ENCODE results near the gene ACACB. TPM values are rescaled to one million over a fixed set of nuclear protein-coding genes. Genes with fewer than 3 reads are reported as not detected.

ACACB gene
- total RNA-seq, 4 donors from 2014 or later, result 402 to 560 (median 525) TPM

- Histone ChIP-seq H3K36me3 (peaks cover 0 to 6% (median 0%) of the 10 kb centered on the region in 3 donors), H3K27ac (peak overlapping the region; percentile 62 to 95 (median 76)), H3K9me3 (no peaks in the 10 kb centered on the region), H3K4me1 (peaks cover 0 to 53% (median 10%) of the 10 kb centered on the region in 4 donors), H3K4me3 (peak overlapping the region; percentile 49 to 91 (median 64)), H3K27me3 (no peaks in the 10 kb centered on the region)
- DNase-seq (ENCODE audit: low spot score in 2 of 2), result peak; percentile 74 to 76
- 0 to 2% methylated on average over 31 to 47 of the region's 61 CpGs for WGBS, 2 donors
- TF ChIP-seq POLR2A (IDR thresholded peaks at IDR 0.05), result peak; percentile 29 to 70
- TF ChIP-seq EP300 (IDR thresholded peaks at IDR 0.05), result peak in 1 of 2 donors; percentile 76
- TF ChIP-seq CTCF (IDR thresholded peaks at IDR 0.05), result no peak
Observed at GRCh38 chr12:109154451-109155438, 38.4 kb downstream of the ACACB start.

GRCh38 chr12:109156036-109156435 lies 39.6 kb downstream of the ACACB start:
- Histone ChIP-seq H3K36me3 (no peaks in the 10 kb centered on the region), H3K4me1 (peaks cover 0 to 64% (median 10%) of the 10 kb centered on the region in 4 donors), H3K4me3 (peak overlapping the region in 3 of 4 donors; percentile 6 to 91 (median 65)), H3K27ac (peak overlapping the region; percentile 23 to 95 (median 71)), H3K9me3 (no peaks in the 10 kb centered on the region), H3K27me3 (no peaks in the 10 kb centered on the region)
- 98 to 100% methylated on average over 5 of the region's 5 CpGs for WGBS, 2 donors
- no peak for DNase-seq (ENCODE audit: low spot score in 2 of 2)
- TF ChIP-seq CTCF (IDR thresholded peaks at IDR 0.05) (no peak), EP300 (IDR thresholded peaks at IDR 0.05) (no peak), POLR2A (IDR thresholded peaks at IDR 0.05) (no peak)

- no peak for DNase-seq (ENCODE audit: low spot score in 2 of 2)
- Histone ChIP-seq H3K27ac (peak overlapping the region in 1 of 4 donors; percentile 95), H3K4me3 (peak overlapping the region in 1 of 4 donors; percentile 91), H3K4me1 (peaks cover 0 to 68% (median 10%) of the 10 kb centered on the region in 4 donors), H3K36me3 (no peaks in the 10 kb centered on the region), H3K9me3 (no peaks in the 10 kb centered on the region), H3K27me3 (no peaks in the 10 kb centered on the region)
- WGBS, 2 donors, result 94% methylated on average over 5 of the region's 5 CpGs
- TF ChIP-seq EP300 (IDR thresholded peaks at IDR 0.05) (no peak), CTCF (IDR thresholded peaks at IDR 0.05) (no peak), POLR2A (IDR thresholded peaks at IDR 0.05) (no peak)
Observed at GRCh38 chr12:109156586-109156985, 40.2 kb downstream of the ACACB start.

GRCh38 chr12:109157986-109158385 lies 41.6 kb downstream of the ACACB start:
- no peak for TF ChIP-seq POLR2A (IDR thresholded peaks at IDR 0.05)
- TF ChIP-seq CTCF (IDR thresholded peaks at IDR 0.05), result no peak
- no peak for TF ChIP-seq EP300 (IDR thresholded peaks at IDR 0.05)
- peak overlapping the region in 3 of 4 donors; percentile 0 to 95 (median 75) for H3K27ac ChIP-seq
- H3K27me3 ChIP-seq, result no peaks in the 10 kb centered on the region
- peak overlapping the region in 1 of 4 donors; percentile 91 for H3K4me3 ChIP-seq
- H3K36me3 ChIP-seq, result no peaks in the 10 kb centered on the region
- no peaks in the 10 kb centered on the region for H3K9me3 ChIP-seq
- peaks cover 0 to 73% (median 10%) of the 10 kb centered on the region in 4 donors for H3K4me1 ChIP-seq
- 28 to 34% methylated on average over 5 of the region's 5 CpGs for WGBS, 2 donors
- DNase-seq (ENCODE audit: low spot score in 2 of 2), result no peak

- DNase-seq (ENCODE audit: low spot score in 2 of 2), result no peak
- no peak for TF ChIP-seq POLR2A (IDR thresholded peaks at IDR 0.05)
- TF ChIP-seq EP300 (IDR thresholded peaks at IDR 0.05), result no peak
- TF ChIP-seq CTCF (IDR thresholded peaks at IDR 0.05), result no peak
- peaks cover 0 to 60% (median 8%) of the 10 kb centered on the region in 4 donors for H3K4me1 ChIP-seq
- peaks cover 0 to 23% (median 0%) of the 10 kb centered on the region in 3 donors for H3K36me3 ChIP-seq
- H3K9me3 ChIP-seq, result no peaks in the 10 kb centered on the region
- no peaks in the 10 kb centered on the region for H3K27me3 ChIP-seq
- H3K4me3 ChIP-seq, result no peak overlapping the region
- H3K27ac ChIP-seq, result peak overlapping the region; percentile 26 to 95 (median 68)
- WGBS, 2 donors, result 83% methylated on average over 7 of the region's 7 CpGs
Observed at GRCh38 chr12:109160433-109160832, 44.0 kb downstream of the ACACB start.

Measured in tibial nerve (tissue), 4 donors.